ENCODE results near the gene ACOT8.
"Not testable (repeated sequence)": the region's sequence is repeated elsewhere in the genome, so short reads cannot be mapped to it uniquely, and the experiment has no call there.

The ACOT8 gene

DNA sequence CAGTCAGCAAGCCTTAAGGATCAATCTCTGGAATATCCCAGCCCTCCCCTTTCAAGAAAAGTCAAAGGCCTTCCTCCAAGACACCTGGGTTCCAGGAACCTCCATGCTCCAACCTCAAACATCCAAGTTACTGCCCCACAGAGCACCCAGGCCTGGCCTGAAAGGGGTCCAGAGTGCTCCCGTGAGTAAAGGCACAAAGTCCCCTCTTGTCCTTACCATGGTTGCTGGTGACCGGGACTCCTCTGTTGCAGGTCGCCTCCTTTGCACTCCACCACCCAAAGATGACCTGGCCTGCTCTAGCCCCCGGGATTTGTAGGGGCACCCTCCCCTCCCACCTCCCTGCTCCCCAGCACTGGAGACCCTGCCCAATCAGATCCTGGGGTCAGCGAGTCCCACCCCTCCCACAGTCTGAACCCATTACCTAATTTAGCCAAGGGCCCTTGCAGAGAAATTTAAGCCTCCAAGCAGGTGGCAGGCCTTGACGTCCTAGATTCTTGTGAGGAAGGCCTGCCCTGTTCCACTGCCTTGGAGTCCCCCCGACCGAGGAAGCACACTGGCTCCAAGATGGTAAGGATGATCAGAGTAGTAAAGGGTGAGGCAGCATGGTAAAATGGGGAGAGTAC is 30.1 kb downstream of the ACOT8 start, which contains the start of gene TNNC2:
TNNC2 (minus strand) TSS at position 283 of the 623 bp plus-strand sequence; CDS start at position 219, 64 bp downstream.
- no peak for DNase-seq (ENCODE audit: low read depth)

DNA sequence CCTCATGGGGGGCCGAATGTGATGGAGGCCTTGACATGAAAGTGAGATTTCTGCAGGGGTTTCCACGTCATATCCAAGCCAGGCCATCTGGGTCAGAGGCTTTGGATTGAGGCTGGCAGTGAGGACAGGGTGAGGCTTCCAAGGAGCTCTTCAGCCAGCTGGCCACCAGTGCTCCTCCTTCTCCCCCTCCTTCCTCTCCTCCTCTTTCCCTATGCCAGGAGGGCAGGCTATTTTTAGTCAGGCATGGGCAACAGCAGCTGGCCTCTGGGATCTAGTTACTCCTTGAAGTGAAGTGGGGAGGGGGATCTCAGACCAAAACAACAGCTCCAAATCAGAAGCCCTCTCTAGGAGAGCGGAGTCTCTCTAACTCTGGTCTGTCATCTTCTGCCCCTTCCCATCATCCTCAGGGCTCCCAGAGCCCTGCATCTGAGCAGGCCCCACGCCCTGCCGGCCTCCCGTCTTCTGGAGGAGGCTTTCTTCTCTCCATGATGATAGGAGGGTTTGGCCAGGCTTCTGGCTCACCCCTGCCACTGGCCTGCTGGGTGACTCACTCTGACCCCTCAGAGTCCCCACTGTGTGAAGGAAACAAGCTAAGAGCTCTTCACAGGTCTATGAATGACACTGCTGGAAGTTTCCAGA is 30.7 kb downstream of the ACOT8 start:
- peak; percentile 40 for DNase-seq (ENCODE audit: low read depth)

DNA sequence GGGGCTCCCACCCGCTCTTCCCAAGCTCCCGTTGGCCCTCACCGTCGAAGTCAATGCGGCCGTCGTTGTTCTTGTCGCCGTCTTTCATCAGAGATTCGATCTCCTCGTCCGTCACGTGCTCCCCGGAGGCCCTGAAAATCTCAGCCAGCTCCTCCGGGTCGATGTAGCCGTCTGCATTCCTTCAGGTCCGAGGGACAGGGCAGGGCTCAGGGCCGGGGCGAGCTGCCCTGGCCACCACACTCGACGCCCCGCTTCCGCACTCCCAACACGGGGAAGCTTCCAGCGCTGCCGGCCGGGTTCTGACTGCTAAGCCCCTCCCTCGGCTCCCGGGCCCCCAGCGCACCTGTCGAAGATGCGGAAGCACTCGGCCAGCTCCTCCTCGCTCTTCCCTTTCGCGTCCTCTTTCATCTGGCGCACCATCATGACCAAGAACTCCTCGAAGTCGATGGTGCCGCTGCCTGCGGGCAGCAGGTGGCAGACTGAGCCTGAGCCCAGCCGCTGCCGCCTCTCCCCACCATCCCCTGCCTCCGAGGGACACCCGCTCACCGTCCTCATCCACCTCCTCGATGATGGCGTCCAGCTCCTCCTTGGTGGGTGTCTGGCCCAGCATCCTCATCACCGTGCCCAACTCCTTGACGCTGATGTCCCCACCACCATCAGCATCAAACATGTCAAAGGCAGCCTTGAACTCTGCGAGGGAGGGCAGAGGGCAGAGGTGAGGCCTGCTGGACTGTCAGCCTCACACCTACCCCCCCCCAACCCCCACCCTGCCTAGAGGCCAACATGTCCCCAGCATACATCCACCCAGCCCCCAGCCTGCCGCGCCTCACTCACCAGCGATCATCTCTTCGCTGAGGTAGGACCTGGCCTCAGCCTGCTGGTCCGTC is 33.0 kb downstream of the ACOT8 start:
- no peak for DNase-seq (ENCODE audit: low read depth)

DNA sequence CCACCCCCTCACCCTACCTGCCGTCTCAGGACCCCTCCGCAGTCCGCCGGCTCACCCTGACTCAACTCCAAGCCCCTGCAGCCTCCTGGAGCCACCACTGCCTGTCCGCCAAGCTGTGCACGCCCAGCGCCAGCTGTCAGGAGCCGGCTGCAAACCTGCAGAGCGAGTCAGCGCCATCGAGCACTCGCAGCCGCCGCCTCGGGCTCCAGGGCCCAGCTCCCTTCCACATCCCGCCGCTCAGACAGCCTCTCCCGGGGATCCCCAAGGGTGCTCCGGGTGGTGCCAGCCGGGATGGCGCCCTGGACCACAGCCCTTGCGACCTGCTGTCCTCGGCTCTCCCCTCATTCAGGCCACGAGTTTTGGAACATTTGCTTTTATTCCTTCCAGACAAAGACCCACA is 34.3 kb downstream of the ACOT8 start:
- DNase-seq (ENCODE audit: low read depth), result no peak

DNA sequence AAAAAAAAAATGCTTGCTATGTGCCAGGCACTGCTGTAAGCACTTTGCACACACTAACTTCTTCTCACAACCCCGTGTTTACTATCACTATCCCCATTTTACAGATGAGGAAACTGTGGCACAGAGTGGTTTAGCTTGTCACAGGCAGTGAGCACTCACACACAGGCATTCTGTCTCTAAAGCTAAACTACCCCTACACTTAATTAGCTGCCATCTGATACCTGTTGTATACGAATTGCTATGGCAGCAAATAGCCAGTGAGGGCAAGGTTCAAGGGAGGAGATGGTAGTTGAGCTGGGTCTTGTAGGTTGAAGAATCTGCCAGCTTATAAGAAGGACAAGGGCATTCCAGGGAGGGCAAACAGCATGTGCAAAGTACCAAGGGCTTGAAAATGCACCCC is 35.2 kb downstream of the ACOT8 start:
- DNase-seq (ENCODE audit: low read depth), result no peak

DNA sequence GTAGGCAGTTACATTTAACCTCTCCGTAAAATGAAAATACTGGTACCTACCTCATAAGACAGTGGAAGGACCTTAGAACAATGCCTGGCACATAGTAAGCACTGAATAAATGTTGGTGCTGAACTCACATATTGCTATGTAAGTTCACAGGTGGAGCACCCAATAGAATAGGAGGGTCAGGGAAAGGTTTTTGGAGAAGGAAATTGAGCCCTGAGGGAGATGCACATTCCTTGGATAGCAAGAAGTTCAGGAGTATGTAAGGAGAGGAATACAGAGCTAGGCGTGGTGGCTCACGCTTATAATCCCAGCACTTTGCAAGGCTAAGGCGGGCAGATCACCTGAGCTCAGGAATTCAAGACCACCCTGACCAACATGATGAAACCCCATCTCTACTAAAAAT is 37.7 kb downstream of the ACOT8 start:
- no peak for DNase-seq (ENCODE audit: low read depth)

DNA sequence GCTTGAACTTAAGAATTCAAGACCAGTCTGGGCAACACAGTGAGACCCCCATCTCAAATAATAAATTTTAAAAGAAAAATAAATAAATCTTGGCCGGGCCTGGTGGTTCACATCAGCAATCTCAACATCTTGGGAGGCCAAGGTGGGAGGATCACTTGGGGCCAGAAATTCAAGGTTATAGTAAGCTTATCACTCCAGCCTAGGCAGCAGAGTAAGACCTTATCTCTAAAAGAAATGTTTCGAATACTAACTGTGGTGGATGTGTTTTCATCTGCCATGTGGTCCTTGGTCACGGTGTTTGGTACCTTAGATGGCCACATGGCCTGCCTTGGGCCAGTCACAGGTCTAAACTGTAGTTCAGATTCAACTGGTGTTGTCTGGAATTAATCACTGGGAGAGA is 39.0 kb downstream of the ACOT8 start:
- no peak for DNase-seq (ENCODE audit: low read depth)

DNA sequence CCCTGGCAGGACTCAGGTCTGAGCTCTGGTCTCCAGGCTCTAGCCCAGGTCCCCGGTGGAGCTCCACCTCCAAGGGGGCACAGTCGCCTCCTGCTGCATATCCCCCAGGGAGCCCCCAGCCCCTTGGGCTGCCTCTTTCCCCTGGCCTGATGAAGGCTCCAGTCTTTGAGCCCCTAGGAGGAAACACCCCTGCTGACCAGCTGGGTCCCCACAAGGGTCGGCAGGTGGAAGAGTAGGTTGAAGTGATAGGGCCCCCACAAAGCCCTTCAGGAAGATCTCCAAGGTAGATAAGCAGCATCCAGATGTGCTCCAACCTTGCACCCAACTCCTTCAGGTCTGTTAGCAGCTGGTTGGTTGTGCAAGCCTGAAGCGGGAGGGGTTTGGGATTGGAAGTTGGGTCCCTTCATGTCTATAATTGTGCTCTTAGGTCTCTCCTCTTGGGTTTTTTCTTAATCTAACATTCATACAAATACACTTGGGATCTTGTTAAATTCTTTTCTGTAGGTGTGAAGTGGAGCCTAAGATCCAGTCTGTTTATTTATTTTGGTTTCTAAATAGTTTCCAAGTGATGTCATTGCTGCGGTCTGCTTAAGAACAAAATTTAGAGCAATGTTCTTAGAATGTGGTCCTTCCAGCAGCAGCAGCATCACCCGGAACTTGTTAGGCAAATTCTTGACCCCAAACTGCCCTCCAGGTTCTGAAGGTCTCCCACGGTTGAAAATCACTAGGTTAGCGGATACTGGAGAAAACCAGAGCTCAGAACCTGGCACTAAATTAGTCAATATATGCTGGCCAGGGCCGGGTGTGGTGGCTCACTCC is 39.6 kb downstream of the ACOT8 start:
- peak; percentile 48 for DNase-seq (ENCODE audit: low read depth)

DNA sequence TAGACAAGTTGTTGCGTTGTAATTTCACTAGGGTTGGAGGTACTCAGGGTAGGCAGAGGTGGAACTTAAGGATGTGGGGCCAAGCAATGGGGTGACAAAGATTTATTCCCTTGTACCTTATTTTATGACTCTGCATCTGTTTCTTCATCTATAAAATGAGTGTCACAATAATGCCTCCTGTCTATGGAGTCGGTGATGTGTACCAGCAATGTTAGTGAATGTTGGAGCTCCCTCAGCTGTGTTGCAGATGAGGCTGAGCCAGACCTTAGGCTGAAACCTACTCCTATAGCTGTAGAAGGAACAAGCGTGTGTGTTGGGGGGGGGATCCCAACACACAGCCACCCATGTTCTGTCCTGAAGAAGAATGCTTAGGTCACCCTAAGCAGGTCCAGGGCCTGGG is 40.2 kb downstream of the ACOT8 start:
- no peak for DNase-seq (ENCODE audit: low read depth)

DNA sequence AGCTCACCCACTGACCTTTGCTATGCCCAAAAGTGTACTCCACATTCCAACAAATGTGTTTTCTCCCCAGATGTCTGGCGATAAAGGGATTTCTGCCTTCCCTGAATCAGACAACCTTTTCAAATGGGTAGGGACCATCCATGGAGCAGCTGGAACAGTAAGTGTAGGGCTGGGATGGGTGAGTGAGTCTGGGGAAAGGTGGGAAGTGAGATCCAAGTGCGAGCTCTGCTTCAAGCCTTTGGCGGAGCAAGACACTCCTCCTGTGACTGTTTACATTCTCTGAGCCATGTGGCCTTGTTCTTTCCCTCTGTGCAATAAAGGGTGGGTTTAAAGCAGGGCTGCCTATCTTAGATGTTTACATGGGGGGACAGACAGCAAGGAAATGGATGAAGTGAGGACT is 42.9 kb downstream of the ACOT8 start:
- DNase-seq (ENCODE audit: low read depth), result no peak

DNA sequence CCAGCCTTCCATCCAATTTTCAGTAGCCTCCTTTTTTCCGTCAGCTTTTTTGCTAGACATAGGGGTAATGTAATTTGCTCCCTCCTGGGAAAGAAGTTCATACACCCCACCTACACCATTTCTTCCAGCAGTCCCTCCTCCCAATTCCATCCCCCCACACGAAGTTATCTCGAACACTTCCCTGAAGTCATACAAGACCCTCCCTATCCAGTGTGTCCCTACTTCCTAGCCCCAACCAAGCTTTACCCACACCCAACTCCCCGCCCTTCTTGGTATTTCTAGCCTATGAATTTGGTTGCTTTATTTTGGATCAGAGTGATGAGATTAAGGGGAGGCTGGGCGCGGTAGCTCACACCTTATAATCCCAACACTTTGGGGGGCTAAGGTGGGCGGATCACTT is 43.7 kb downstream of the ACOT8 start:
- no peak for DNase-seq (ENCODE audit: low read depth)

DNA sequence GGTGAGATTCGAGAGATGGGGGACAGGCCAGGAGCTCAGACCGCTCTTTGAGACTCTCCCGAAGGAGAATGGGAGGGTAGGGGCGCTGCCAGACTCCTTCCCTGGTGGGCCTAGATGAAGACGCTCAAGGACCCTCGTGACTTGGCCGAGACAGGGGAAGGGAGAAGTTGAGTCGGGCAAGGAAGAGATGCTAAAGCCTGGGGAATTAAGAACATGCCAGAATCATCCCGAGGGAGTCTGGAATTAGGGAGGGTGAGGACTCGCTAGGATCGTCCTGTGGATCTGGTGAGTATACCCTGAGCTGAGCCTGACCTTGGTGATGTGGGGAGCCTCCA is 44.2 kb downstream of the ACOT8 start:
- DNase-seq (ENCODE audit: low read depth), result no peak

DNA sequence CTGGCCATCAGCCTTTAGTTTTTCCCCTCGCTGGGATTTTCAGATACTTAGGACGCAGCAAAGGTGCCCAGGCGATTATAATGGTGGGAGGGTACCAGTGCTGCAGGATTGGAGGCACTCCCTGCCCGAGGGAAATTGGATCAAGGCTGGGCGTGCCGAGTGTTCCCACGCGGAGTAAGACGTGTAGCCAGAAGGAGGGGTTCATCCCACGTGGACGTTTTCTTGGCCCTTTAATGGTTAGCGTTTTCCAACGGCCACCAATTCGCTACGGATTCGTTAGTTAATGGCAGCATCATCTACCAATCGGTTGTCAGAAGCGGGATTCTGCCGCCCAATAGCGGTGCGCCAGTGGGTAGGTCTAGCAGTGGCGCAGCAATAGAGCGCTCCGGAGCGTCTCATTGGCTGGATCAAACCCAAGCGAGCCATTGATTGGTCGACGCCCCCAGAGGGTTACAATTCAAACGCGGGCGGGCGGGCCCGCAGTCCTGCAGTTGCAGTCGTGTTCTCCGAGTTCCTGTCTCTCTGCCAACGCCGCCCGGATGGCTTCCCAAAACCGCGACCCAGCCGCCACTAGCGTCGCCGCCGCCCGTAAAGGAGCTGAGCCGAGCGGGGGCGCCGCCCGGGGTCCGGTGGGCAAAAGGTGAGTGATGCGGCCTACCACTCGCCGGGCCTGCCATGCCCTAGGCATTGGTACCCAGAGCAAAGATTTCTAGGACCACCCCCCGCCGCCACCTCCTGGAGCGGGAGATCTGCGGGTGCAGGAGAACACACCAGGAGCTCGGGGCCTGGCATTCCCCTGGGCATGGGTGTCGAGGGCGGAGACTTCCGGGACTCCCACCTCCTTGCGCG is 44.8 kb downstream of the ACOT8 start, which contains the start of gene UBE2C:
UBE2C (plus strand) TSS at position 488 of the 849 bp plus-strand sequence; CDS start at position 540, 52 bp downstream.
- DNase-seq (ENCODE audit: low read depth), result peak; percentile 100

DNA sequence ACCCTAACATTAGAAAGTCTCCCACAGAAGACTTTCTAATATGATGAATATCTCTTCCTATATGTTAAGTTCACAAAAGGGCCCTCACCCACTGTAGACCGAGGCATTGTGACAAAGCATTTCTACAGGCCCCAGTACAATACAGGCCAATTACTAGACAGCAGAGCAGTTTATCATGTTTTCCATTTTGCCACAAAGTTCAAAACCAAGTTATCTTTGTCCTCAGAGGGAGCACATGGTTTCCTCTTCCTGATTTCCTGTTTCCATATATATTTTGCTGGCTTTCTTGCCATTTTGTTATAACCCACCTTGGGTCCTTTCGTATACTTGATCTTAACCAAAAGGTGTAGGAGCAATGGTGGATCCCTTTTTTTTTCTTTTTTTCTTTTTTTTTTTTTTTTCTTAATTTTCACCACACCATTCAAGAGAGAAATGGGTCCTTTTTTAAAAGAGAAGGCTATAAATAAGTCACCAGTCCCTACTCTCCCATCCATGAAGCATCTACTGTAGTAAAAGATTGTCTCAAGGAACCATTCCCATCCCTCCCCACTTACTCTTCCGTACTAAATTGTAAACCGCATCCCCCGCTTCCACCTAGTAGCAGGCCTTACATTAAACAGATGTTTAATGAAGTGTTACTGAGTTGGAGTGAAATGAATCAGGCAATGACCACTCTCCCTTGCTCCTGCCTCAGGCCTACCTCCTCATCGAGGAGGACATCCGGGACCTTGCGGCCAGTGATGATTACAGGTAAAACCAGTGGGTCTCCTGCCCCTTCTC is 46.8 kb downstream of the ACOT8 start:
- DNase-seq (ENCODE audit: low read depth), result no peak

DNA sequence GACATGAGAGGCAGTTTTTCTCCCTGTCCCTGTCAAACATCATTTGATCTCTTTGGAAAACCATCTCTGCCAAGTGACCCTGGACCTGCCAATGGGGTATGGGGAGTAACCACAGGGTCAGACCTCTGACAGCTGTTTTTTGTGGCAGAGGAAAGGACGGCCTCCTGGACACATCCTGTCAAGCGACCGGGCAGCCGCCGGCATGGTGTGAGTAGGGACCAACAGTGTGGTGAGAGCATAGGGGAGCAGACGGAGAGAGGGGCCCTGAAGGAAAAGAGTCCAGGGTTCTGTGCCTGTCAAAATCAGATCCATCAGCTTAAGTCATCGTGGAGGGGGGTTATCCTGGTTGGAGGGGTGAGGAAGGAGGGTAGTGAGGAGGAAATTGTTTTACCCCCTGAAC is 55.3 kb downstream of the ACOT8 start:
- no peak for DNase-seq (ENCODE audit: low read depth)

DNA sequence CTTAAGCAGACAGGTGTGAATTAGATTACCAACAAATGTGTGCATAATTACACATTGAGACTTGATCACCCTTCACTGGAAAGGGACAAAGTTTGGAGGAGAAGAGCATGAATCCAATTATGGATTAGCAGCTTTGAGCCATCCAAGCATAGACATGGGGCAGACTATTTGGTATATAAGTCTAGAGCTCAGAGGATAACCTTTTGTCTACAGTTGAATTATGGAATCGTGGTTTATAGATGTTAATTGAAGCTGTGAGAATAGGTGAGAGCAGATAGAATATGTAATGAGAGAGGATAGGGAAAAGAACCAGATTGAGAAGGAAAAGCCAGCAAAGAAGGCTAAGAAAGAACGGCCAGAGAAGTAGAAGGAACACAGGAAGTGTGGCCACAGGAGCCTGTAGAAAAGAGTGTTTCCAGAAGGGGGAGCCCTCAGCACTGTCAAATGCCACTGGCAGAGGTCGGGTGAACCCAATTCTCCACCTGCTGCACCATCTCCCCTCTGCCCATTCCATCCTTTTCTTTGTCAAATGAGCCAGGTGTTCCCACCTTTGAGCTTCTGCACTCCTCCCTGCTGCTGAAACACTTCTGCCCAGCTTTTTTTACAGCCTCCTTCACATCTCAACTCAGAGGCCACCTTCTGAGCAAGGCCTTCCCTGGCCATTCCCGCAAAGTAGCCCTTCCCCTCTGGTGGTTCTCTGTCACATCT is 58.1 kb downstream of the ACOT8 start:
- DNase-seq (ENCODE audit: low read depth), result no peak

DNA sequence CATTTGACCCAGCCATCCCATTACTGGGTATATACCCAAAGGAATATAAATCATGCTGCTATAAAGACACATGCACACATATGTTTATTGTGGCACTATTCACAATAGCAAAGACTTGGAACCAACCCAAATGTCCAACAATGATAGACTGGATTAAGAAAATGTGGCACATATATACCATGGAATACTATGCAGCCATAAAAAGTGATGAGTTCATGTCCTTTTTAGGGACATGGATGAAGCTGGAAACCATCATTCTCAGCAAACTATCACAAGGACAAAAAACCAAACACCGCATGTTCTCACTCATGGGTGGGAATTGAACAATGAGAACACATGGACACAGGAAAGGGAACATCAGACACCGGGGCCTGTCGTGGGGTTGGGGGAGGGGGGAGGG is 59.2 kb downstream of the ACOT8 start:
- DNase-seq (ENCODE audit: low read depth), result not testable (repeated sequence)

DNA sequence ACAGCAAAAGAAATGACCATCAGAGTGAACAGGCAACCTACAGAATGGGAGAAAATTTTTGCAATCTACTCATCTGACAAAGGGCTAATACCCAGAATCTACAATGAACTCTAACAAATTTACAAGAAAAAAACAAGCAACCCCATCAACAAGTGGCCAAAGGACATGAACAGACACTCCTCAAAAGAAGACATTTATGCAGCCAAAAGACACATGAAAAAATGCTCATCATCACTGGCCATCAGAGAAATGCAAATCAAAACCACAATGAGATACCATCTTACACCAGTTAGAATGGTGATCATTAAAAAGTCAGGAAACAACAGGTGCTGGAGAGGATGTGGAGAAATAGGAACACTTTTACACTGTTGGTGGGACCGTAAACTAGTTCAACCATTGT is 59.7 kb downstream of the ACOT8 start:
- DNase-seq (ENCODE audit: low read depth), result not testable (repeated sequence)

DNA sequence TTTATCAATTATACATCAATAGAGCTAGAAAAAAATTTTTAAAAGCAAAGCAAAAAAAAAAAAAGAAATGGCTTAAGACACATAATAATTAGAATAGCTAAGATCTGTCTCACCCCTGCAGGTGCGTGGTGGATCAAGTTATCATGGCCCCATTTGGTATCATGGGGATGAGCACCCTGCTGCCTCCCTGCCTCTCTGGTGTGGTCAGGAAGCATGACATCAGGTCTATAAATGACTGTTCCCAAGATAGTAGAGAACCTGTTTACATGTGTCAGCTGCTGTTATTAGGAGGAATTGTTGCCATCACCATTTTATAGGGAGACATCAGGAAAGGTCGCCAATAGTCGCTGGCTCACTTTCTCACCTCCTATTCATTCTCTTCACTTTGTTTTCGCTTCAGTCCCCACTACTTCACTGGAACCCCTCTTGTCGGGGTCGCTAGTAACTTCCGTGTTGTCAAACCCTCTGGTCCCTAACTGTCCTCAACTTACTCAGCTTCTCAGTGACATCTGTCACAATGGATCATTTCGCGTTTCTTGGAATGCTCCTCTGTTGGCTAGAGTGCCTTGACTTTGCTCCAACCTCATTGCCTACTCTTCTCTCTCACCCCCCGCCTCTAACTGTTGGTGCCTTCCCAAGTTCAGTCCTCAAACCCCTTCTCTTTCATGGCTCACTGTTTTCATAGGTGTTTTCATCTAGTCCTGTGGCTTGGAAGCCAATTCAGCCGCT is 60.7 kb downstream of the ACOT8 start:
- DNase-seq (ENCODE audit: low read depth), result no peak
